K562 (cell line): ENCODE measurements around the gene CD248. TPM values are rescaled to one million over a fixed set of nuclear protein-coding genes. Genes with fewer than 3 reads are reported as not detected.

Source experiments
- DLX4 ChIP-seq: fragments of 250-450 bp; sonication (Bioruptor Pico); IDR thresholded peaks from 2 replicates; pipeline ENCODE4 v1.6.1; 2021; ENCODE audit warnings: mild to moderate bottlenecking
- EGR1 ChIP-seq: fragments of 450-650 bp; conservative IDR thresholded peaks from 2 replicates; pipeline ENCODE4 v1.6.1; 2017; ENCODE audit warnings: mild to moderate bottlenecking
- ESRRA ChIP-seq: fragments of 450-650 bp; IDR thresholded peaks from 2 replicates; pipeline ENCODE4 v1.6.1; 2014; ENCODE audit warnings: low read depth, mild to moderate bottlenecking, moderate library complexity, borderline replicate concordance
- FOXM1 ChIP-seq, 2 experiments: fragments of 450-650 bp in 1 of 2; sonication (generic) in 1 of 2; formaldehyde crosslinking in 1 of 2; IDR thresholded peaks; 2 replicates each; pipeline versions ENCODE4 v1.6.1 to v1.9.0; 2017 to 2022; ENCODE audit warnings: low read depth in 2 of 2, mild to moderate bottlenecking in 2 of 2, missing genetic modification reagents in 1 of 2, moderate library complexity in 1 of 2
- KDM4B ChIP-seq, 2 experiments: fragments of 450-650 bp in 1 of 2; sonication (generic) in 1 of 2; IDR thresholded peaks; 2 replicates each; pipeline ENCODE4 v1.6.1; 2016 to 2017; ENCODE audit warnings: borderline replicate concordance in 2 of 2, antibody characterized with exemption in 1 of 2, low read depth in 1 of 2, mild to moderate bottlenecking in 1 of 2
- MAFK ChIP-seq: IDR thresholded peaks from 2 replicates; pipeline ENCODE4 v1.6.1; 2011; ENCODE audit warnings: low read length, improper control_type of control experiment
- MITF ChIP-seq: IDR thresholded peaks from 2 replicates; pipeline ENCODE4 v1.6.1; 2014; ENCODE audit warnings: antibody characterized with exemption
- MTF1 ChIP-seq: fragments of 250-450 bp; sonication (Bioruptor Pico); IDR thresholded peaks from 2 replicates; pipeline ENCODE4 v1.9.0; 2021; ENCODE audit warnings: moderate library complexity, mild to moderate bottlenecking, inconsistent platforms, borderline replicate concordance
- NCOA2 ChIP-seq, 2 experiments: fragments of 450-650 bp; IDR thresholded peaks; 2 replicates each; pipeline ENCODE4 v1.6.1; 2018; ENCODE audit warnings: mild to moderate bottlenecking in 2 of 2, moderate library complexity in 1 of 2; ENCODE audit not compliant: partially characterized antibody in 2 of 2
- NR2C2 ChIP-seq, 2 experiments: fragments of 200-800 bp in 1 of 2; sonication (Bioruptor generic) in 1 of 2; sonication (generic) in 1 of 2; formaldehyde crosslinking in 1 of 2; IDR thresholded peaks; 2 replicates each; pipeline versions ENCODE4 v1.6.1 to v1.8.0; 2016 to 2022; ENCODE audit warnings: mild to moderate bottlenecking in 1 of 2, missing compliant biosample characterization in 1 of 2, missing genetic modification characterization in 1 of 2, missing genetic modification reagents in 1 of 2
- NR2F6 ChIP-seq: fragments of 450-650 bp; formaldehyde crosslinking; IDR thresholded peaks from 2 replicates; pipeline ENCODE4 v1.4.0; 2020; ENCODE audit warnings: mild to moderate bottlenecking
- TEAD1 ChIP-seq, 2 experiments: fragments of 450-650 bp in 1 of 2; sonication (generic) in 1 of 2; formaldehyde crosslinking; IDR thresholded peaks; 2 replicates each; pipeline versions ENCODE4 v1.4.0 to v1.8.0; 2020 to 2022; ENCODE audit warnings: mild to moderate bottlenecking in 2 of 2, missing genetic modification reagents in 1 of 2
- ZNF12 ChIP-seq: sonication (generic); formaldehyde crosslinking; IDR thresholded peaks from 2 replicates; pipeline ENCODE4 v1.4.0; 2020; ENCODE audit warnings: mild to moderate bottlenecking, missing genetic modification reagents
- polyA plus RNA-seq, 8 experiments: library from polyadenylated mRNA; depleted of rRNA in 4 of 8; stranded (reverse) in 5 of 8; unstranded in 3 of 8; fragments of >200 nt; fragmentation: Nextera tagmentation in 2 of 8; fragmentation: Illumina TruSeq in 1 of 8; extraction: Ambion mirVana in 2 of 8; extraction: Trizol in 1 of 8; gene quantifications; 2 replicates each; pipeline versions ENCODE4 v1.2.1 to v1.2.3, GENCODE V29; 2011 to 2014; ENCODE audit warnings: inconsistent platforms in 1 of 8, missing spikeins in 1 of 8
- total RNA-seq, 7 experiments: library from RNA; depleted of rRNA in 6 of 7; stranded (reverse); fragments of >200 nt in 6 of 7; fragmentation: Illumina TruSeq in 2 of 7; extraction: Trizol in 2 of 7; gene quantifications; 2 replicates each; pipeline versions ENCODE4 v1.2.1 to v1.2.3, GENCODE V29; 2011 to 2021; ENCODE audit warnings: low replicate concordance in 1 of 7
- TF ChIP-seq, protein P1 (sequence below): fragments of 250-450 bp; sonication (Bioruptor Pico); IDR thresholded peaks from 2 replicates; pipeline ENCODE4 v1.4.0; 2020
- TF ChIP-seq, protein P2 (sequence below): fragments of 250-450 bp; sonication (Bioruptor Pico); IDR thresholded peaks from 2 replicates; pipeline ENCODE4 v1.9.0; 2021; ENCODE audit warnings: mild to moderate bottlenecking, inconsistent platforms

The CD248 gene
- total and polyA plus RNA-seq, 9 of the 15 experiments (the other 6 are each of a cell fraction or from before 2014, with no cell fraction given) = 0.09 TPM; not detected in 8

DNA sequence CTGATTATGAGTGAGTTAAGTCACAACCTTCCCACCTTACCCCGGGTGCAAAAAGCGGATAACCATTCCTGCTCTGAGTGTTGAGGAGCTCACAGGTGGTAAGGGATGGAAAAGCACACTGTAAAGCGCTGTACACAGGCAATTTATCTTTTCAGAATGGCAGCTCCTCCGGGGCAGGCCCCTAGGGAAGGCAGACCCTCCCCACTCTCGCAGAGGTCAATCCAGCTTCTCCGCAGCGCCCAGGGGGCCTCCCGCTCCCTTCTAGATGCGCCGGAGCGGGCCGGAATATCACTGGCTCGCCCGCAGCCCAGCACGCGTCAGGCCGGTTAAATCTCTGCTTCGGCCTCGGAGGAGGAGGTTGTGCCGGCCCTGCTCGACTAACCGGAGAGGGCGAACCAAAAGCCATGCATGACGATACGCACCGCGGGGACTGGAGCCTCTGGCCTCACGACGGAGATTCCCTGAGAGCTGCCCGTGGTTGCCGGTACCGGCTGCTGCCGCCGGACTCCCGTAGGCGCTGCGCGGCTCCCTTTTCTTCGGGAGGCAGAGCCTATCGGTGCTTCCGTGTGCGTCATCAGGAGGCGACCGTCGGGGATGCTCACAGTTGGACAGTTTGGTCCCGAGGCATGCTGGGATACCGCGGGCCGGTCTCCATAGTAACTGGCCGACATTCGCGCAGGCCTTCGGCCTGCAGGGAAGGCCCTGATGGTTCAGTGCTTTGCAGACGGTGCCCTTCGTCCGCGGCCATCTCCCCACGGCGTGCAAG is 27.9 kb upstream of the CD248 start, which contains the start of gene BRMS1 (continued):
- TF ChIP-seq, protein P1, sequence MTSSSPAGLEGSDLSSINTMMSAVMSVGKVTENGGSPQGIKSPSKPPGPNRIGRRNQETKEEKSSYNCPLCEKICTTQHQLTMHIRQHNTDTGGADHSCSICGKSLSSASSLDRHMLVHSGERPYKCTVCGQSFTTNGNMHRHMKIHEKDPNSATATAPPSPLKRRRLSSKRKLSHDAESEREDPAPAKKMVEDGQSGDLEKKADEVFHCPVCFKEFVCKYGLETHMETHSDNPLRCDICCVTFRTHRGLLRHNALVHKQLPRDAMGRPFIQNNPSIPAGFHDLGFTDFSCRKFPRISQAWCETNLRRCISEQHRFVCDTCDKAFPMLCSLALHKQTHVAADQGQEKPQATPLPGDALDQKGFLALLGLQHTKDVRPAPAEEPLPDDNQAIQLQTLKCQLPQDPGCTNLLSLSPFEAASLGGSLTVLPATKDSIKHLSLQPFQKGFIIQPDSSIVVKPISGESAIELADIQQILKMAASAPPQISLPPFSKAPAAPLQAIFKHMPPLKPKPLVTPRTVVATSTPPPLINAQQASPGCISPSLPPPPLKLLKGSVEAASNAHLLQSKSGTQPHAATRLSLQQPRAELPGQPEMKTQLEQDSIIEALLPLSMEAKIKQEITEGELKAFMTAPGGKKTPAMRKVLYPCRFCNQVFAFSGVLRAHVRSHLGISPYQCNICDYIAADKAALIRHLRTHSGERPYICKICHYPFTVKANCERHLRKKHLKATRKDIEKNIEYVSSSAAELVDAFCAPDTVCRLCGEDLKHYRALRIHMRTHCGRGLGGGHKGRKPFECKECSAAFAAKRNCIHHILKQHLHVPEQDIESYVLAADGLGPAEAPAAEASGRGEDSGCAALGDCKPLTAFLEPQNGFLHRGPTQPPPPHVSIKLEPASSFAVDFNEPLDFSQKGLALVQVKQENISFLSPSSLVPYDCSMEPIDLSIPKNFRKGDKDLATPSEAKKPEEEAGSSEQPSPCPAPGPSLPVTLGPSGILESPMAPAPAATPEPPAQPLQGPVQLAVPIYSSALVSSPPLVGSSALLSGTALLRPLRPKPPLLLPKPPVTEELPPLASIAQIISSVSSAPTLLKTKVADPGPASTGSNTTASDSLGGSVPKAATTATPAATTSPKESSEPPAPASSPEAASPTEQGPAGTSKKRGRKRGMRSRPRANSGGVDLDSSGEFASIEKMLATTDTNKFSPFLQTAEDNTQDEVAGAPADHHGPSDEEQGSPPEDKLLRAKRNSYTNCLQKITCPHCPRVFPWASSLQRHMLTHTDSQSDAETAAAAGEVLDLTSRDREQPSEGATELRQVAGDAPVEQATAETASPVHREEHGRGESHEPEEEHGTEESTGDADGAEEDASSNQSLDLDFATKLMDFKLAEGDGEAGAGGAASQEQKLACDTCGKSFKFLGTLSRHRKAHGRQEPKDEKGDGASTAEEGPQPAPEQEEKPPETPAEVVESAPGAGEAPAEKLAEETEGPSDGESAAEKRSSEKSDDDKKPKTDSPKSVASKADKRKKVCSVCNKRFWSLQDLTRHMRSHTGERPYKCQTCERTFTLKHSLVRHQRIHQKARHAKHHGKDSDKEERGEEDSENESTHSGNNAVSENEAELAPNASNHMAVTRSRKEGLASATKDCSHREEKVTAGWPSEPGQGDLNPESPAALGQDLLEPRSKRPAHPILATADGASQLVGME = peak; percentile 57
- TF ChIP-seq NR2C2 (CRISPR knock-in tag; IDR thresholded peaks at IDR 0.05) = no peak
- TF ChIP-seq NR2C2 (tag; IDR thresholded peaks at IDR 0.05) = peak; percentile 64
- TF ChIP-seq, protein P2, sequence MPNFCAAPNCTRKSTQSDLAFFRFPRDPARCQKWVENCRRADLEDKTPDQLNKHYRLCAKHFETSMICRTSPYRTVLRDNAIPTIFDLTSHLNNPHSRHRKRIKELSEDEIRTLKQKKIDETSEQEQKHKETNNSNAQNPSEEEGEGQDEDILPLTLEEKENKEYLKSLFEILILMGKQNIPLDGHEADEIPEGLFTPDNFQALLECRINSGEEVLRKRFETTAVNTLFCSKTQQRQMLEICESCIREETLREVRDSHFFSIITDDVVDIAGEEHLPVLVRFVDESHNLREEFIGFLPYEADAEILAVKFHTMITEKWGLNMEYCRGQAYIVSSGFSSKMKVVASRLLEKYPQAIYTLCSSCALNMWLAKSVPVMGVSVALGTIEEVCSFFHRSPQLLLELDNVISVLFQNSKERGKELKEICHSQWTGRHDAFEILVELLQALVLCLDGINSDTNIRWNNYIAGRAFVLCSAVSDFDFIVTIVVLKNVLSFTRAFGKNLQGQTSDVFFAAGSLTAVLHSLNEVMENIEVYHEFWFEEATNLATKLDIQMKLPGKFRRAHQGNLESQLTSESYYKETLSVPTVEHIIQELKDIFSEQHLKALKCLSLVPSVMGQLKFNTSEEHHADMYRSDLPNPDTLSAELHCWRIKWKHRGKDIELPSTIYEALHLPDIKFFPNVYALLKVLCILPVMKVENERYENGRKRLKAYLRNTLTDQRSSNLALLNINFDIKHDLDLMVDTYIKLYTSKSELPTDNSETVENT = no peak
- TF ChIP-seq FOXM1 (IDR thresholded peaks at IDR 0.05; ENCODE audit: low read depth) = no peak
- peak; percentile 82; the same call in 1 of the 2 replicates for TF ChIP-seq FOXM1 (CRISPR knock-in tag; IDR thresholded peaks at IDR 0.05; ENCODE audit: low read depth)
- peak; percentile 59; the same call in 1 of the 2 replicates for TF ChIP-seq ZNF12
- TF ChIP-seq MTF1 = no peak
- no peak for TF ChIP-seq DLX4
- TF ChIP-seq TEAD1 (CRISPR knock-in tag; IDR thresholded peaks at IDR 0.05) = peak in 1 of 2 experiments; percentile 56; a peak in 1 of 4 replicates
- TF ChIP-seq EGR1 = no peak
- peak; percentile 56; the same call in 1 of the 2 replicates for TF ChIP-seq ESRRA
- no peak for TF ChIP-seq NCOA2 (IDR thresholded peaks at IDR 0.05; ENCODE audit: partially characterized antibody in 2 of 2)
- TF ChIP-seq MITF = 0 out of 2 replicates have a peak, but pooled peaks have one; percentile 34
- peak in 1 of 2 experiments; percentile 41; a peak in 1 of 4 replicates for TF ChIP-seq KDM4B (IDR thresholded peaks at IDR 0.05; ENCODE audit: borderline replicate concordance in 2 of 2, low read depth in 1 of 2)
- 0 out of 2 replicates have a peak, but pooled peaks have one; percentile 16 for TF ChIP-seq MAFK
- no peak for TF ChIP-seq NR2F6 (CRISPR knock-in tag)
